Left forelimb (tissue), 1 donor: ENCODE data around the gene ACY1.

Experiments used
- DNase-seq: peaks from one replicate; pipeline ENCODE4 v3.0.0-alpha.2; 2018; ENCODE audit warnings: low spot score

ACY1 gene

GRCh38 chr3:51982838-51983577 is at the start of gene ACY1:
Gene ACY1 (plus strand): TSS chr3:51983535. CDS start chr3:51984065, 530 bp downstream.
- peak; percentile 92 for DNase-seq

GRCh38 chr3:51934139-51934850 is 49.0 kb upstream of the ACY1 start:
- DNase-seq = no peak

DNA sequence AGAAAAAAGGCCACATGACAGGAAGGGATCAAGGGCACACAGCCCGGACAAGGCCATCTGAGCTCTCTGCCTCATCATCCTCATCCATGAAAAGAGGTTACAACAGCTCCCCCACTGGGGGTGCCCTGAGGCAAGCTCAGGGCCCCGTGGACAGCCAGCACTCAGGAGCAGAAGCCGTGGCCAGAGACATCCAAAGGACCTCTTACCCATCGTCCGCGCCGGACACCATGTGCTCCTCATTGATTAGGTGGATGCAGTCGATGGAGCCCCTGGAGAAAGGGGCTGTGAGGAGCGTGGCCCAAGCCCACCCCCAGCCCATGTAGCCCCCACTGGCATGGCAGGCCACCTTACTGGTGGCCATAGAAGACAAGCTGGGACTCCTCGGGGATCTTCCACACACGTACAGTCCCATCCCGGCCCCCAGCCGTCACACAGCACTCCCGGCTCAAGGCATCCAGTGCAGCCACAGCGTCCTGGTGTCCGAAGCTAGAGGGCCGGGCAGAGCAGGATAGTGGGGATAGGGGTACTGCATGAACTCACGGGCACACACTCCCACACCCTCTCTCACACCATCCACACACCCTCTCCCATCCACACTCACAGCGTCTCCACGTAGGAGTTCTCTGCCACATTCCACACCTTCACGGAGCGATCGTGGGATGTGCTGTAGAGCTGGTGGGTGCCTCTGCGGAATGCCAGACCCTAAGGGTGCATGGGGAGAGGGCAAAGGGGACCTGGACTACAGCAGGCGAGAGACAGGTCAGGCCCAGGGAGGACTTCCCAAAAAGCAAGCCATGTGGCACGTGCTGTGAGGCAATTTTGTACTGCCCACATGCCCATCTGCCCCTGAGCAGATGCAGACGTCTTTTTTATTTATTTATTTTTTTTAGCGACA is 48.1 kb upstream of the ACY1 start:
- no peak for DNase-seq

DNA sequence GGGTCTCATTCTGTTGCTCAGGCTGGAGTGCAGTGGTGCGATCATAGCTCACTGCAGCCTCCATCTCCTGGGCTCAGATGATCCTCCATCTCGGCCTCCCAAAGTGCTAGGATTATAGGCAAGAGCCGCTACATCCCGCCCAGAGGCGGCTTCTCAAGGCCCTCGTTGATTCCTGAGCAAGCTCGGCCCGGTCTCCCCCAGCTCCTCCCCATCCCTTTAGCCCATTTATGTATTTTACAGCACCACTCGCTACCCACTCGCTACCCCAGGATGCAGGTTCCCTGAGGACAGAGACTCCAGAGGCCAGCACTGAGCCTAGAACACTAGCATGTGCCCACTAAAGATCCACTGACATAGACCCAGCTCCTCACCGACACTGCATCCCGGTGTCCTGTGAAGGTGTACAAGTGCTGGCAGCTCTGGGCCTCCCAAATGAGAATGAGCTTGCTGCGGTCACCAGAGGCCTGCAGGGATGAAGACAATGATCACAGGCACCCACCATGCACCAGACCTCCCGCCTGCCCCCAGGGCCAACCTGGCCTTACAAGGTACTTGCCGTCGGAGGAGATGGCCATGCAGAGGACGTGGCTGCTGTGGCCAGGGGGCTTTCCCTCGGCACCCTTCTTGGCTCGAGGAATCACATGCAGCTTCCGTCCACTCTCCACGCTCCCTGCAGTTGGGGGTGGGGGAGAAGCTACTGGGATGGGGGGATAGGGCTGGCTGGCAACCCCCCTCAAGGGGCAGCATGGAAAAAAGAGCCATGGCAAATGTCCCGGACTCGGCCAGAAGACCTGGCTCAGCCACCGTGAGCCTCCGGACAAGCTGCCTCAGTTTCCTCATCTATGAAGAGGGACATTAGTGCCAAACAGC is 47.2 kb upstream of the ACY1 start:
- no peak for DNase-seq

- no peak for DNase-seq
These were observed 46.3 kb upstream of the ACY1 start for GRCh38 chr3:51937014-51937413.

DNA sequence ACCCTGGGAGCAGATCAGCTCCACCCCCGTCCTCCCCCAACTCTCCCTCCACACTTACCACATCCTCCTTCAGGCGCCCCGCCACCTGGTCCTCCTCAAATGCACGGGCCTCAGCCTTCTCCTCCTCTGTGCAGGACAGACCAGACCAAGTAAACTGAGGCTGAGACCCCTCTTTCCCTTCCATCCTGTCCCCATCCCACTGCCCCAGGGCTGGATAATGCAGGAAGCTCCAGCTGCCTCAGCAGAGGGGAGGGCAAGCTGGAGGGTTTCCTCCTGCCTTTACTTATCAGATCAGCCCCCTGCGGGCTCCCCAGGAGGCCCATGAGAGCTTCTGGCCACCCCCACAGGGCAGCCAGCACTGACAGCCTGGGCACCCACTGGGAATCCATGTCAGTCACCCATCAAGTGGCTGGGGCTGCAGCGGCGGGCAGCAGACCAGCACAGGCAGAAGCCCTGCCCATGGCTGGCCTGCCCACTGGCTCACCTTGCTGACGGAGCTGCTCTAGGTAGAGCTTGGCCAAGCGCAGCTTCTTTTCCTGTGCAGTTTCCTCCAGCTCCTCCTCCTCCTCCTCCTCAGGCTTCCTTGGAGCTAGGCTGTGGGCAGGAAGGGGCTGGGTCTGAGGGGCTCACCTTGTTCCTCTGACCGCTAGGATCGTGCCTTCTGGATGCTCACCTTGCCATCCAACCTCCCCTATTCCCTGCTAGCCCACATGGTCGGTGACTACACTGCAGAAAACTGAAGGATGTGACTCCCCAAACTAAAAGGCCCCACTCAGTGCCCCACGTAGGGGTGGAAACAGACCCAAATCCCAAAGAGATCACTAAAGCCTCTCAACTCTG is 45.5 kb upstream of the ACY1 start:
- no peak for DNase-seq

GRCh38 chr3:51938780-51939425 is 44.4 kb upstream of the ACY1 start:
- no peak for DNase-seq

DNA sequence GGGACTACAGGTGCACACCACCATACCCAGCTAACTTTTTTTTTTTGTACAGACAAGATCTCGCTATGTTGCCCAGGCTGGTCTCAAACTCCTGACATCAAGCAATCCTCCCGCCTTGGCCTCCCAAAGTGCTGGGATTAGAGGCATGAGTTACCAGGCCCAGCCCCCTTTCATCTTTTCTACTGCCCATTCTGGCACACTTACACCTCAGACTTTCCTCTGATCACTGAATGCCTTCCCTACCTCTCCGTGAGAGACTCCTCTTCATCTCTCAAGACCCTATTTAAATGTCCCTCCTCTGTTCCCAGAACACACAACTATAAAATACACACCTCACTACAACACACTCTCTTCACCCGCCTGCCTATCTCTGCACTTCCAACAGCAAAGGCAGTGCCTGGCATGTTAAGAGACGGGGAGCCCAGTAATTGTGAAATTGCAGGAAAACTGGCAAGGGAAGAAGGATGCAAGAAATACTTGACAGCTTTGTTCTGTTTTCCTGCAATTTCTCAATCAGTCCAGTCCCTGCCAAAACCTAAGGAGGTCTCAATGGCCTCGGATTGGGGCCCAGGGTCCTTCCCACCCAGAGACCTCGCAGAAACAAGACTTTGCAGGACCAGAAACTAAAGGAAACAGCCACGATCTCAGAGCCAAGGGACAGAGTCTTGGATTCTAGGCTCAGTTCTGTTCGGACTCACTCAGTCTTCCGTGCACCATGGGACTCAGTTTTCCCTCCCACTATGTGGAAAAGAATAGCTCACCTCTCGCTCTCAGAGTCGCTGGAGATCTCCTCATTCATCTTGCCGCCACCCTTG is 42.5 kb upstream of the ACY1 start:
- no peak for DNase-seq

GRCh38 chr3:51941463-51941797 is 41.9 kb upstream of the ACY1 start:
- no peak for DNase-seq

DNA sequence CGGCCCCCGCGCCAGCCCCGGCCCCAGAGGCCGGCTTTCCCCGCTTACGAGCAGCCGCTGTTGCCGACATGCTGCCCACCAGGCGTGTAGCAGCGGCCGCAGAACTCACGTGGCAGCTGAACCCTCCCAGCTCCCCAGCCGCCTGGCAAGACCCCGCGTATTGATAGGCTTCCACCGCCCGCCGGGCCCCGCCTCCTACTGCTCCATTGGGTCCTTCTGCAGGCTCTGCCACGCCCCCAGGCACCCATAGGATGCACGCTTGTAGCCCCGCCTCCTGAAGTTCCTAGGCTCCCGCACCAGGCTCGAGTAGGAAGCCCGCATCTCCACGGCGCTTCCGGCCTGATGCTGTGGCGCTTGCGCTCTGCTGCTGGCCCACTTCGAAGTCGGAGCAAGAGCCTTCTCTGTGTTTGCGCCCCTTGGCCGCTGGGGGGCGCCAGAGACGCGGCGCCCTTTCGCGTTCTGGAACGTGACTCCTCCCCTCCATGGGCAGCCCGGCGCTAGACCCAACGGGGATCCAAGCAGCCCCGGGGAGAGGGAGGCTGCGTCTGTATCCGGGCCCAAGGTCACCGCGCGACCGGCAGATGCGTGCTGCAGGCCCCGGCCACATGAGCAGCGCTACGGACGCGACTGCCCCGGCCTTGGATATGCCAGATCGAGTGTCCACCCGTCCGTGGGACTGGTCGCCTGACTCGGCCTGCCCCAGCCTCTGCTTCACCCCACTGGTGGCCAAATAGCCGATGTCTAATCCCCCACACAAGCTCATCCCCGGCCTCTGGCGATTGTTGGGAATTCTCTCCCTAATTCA is 41.3 kb upstream of the ACY1 start, which contains the start of the genes PARP3 and RRP9:
Gene PARP3, plus strand, starts transcription at position 566 of the 805 bp plus-strand sequence. CDS start 993 bp downstream, outside the sequence.
Gene RRP9, minus strand, starts transcription at position 107 of the 805 bp plus-strand sequence. Its CDS starts 37 bp downstream, at position 70.
- peak; percentile 99 for DNase-seq

GRCh38 chr3:51942603-51943450 is 40.5 kb upstream of the ACY1 start:
- DNase-seq = peak; percentile 65

- peak; percentile 58 for DNase-seq
These were observed 39.6 kb upstream of the ACY1 start for GRCh38 chr3:51943451-51944391.

DNA sequence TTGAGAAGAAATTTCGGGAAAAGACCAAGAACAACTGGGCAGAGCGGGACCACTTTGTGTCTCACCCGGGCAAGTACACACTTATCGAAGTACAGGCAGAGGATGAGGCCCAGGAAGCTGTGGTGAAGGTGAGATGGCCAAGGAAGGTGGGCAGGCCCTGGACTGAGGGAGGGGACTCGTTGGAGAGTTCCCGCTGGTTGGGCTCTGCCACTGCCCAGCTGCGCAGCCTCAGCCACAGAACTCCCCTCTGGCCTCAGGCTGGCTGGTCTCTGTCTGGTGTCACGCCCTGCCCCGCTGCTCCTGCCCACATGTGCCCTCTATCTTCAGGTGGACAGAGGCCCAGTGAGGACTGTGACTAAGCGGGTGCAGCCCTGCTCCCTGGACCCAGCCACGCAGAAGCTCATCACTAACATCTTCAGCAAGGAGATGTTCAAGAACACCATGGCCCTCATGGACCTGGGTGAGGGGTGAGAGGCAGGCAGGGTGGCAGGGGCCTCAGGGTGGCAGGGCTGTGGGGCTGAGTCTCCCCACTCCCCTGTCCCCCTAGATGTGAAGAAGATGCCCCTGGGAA is 38.8 kb upstream of the ACY1 start:
- DNase-seq = peak; percentile 57

DNA sequence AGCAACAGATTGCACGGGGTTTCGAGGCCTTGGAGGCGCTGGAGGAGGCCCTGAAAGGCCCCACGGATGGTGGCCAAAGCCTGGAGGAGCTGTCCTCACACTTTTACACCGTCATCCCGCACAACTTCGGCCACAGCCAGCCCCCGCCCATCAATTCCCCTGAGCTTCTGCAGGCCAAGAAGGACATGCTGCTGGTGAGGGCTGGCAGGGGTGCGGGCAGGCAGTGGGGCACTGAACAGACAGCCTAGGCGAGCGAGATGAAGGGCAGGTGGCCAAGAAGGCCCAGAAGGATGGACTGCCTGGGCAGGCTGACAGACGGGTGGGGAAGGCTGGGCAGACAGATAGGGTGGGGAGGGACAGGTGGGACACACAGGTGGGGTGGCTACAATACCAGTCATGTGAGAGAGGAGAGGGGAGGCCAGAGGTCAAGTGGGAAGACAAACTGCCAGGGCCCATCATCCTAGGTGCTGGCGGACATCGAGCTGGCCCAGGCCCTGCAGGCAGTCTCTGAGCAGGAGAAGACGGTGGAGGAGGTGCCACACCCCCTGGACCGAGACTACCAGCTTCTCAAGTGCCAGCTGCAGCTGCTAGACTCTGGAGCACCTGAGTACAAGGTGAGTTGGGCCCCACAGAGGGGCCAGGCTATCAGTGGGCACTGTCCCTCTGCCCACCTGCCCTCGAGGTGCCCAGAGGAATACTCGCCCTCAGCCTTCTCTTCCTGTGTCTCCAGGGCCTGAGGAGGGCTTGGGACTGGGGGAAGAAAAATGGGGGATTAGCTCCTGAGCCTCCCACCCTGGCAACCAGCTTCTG is 38.1 kb upstream of the ACY1 start:
- peak; percentile 46 for DNase-seq
